HCT116 (cell line): Measurements from ENCODE around the gene PFN3. TPM values are rescaled to one million over a fixed set of nuclear protein-coding genes. Genes with fewer than 3 reads are reported as not detected.

Source experiments
- ATAC-seq: fragments of 200-7000 bp; cut with Tn5 transposase; 2 replicates; pipeline ENCODE4 v1.9.1; 2020; ENCODE audit warnings: mild to moderate bottlenecking, moderate library complexity
- BruUV-seq: library from RNA; stranded (reverse); fragments of 400-500 nt; replicated peaks from 2 replicates; lab custom pipeline; 2021; lab: Mats Ljungman, UMichigan
- CTCF ChIA-PET: fragments of 300-600 bp; sonication (Branson Sonifier 250); formaldehyde crosslinking; loops from one replicate; lab custom pipeline; 2021; ENCODE audit warnings: antibody characterized with exemption; lab: Charles Lee
- POLR2A ChIA-PET: fragments of 300-600, 350-600 bp; sonication (Branson Sonifier 250); formaldehyde crosslinking; loops from one replicate; lab custom pipeline; 2021; ENCODE audit warnings: antibody characterized with exemption; lab: Charles Lee
- RAD21 ChIA-PET, 2 experiments: fragments of 300-600 bp; sonication (Branson Sonifier 250); formaldehyde crosslinking; loops; one replicate each; lab custom pipeline; 2023; ENCODE audit warnings: low total read pairs in 2 of 2; ENCODE audit not compliant: uncharacterized antibody in 2 of 2, unreplicated experiment in 2 of 2, low non-redundant PET in 1 of 2; lab: Charles Lee
- DNase-seq: peaks from one replicate; pipeline ENCODE4 v3.0.0-alpha.2; 2010; ENCODE audit warnings: low read depth, low spot score
- H2AFZ ChIP-seq: fragments of 200-600 bp; shearing (Covaris generic), sonication (generic); 2 replicates; pipeline ENCODE4 v1.6.1; 2017; ENCODE audit warnings: low read depth, mixed run types, mixed read lengths, antibody characterized with exemption, low read length; ENCODE audit not compliant: poor library complexity, severe bottlenecking
- H3K27ac ChIP-seq: 2 replicates; pipeline ENCODE4 v1.5.1; 2012; ENCODE audit warnings: low read depth, low read length
- H3K27me3 ChIP-seq: fragments of 200-600 bp; sonication (generic); 2 replicates; pipeline ENCODE4 v1.6.1; 2016; ENCODE audit warnings: mixed run types, low read length, mixed read lengths; ENCODE audit not compliant: insufficient read depth
- H3K36me3 ChIP-seq, 2 experiments: fragments of 200-500 bp in 1 of 2; fragments of 200-600 bp in 1 of 2; sonication (Bioruptor generic) in 1 of 2; sonication (generic) in 1 of 2; 2 replicates each; pipeline versions ENCODE4 v1.5.1 to v1.6.1; 2014 to 2016; ENCODE audit warnings: low read length in 2 of 2, inconsistent platforms in 1 of 2, mixed read lengths in 1 of 2, mixed run types in 1 of 2; ENCODE audit not compliant: insufficient read depth in 2 of 2, control insufficient read depth in 1 of 2
- H3K4me1 ChIP-seq, 2 experiments: fragments of 200-600 bp in 1 of 2; sonication (generic) in 1 of 2; 2 replicates each; pipeline versions ENCODE4 v1.5.1 to v1.6.1; 2012 to 2017; ENCODE audit warnings: low read length in 2 of 2, inconsistent platforms in 1 of 2, mild to moderate bottlenecking in 1 of 2, mixed read lengths in 1 of 2, mixed run types in 1 of 2, moderate library complexity in 1 of 2; ENCODE audit not compliant: insufficient read depth in 2 of 2, control insufficient read depth in 1 of 2
- H3K4me2 ChIP-seq: fragments of 200-600 bp; sonication (generic); 2 replicates; pipeline ENCODE4 v1.6.1; 2017; ENCODE audit warnings: mixed run types, low read length, mixed read lengths
- H3K4me3 ChIP-seq, 2 experiments: fragments of 200-600 bp in 1 of 2; sonication (generic) in 1 of 2; replicated peaks in 1 of 2; 2 replicates each; pipeline ENCODE4 v1.5.1; 2011 to 2016; ENCODE audit warnings: low read length in 2 of 2, control low read depth in 1 of 2, low read depth in 1 of 2, mild to moderate bottlenecking in 1 of 2, mixed read lengths in 1 of 2, mixed run types in 1 of 2
- H3K79me2 ChIP-seq: fragments of 200-600 bp; sonication (generic); 2 replicates; pipeline ENCODE4 v1.6.1; 2017; ENCODE audit warnings: mild to moderate bottlenecking, mixed run types, low read length, moderate library complexity, mixed read lengths; ENCODE audit not compliant: insufficient read depth
- H3K9ac ChIP-seq: fragments of 200-600 bp; sonication (generic); 2 replicates; pipeline ENCODE4 v1.6.1; 2016; ENCODE audit warnings: low read length, mixed read lengths
- H3K9me2 ChIP-seq: fragments of 200-600 bp; sonication (generic), shearing (Covaris generic); 2 replicates; pipeline ENCODE4 v1.6.1; 2017; ENCODE audit warnings: mixed run types, mild to moderate bottlenecking, moderate library complexity; ENCODE audit not compliant: insufficient read depth
- H3K9me3 ChIP-seq, 2 experiments: fragments of 200-500 bp in 1 of 2; fragments of 200-600 bp in 1 of 2; sonication (Bioruptor generic) in 1 of 2; sonication (generic) in 1 of 2; 2 replicates each; pipeline ENCODE4 v1.6.1; 2014 to 2017; ENCODE audit warnings: low read length in 2 of 2, mixed read lengths in 2 of 2, inconsistent platforms in 1 of 2, low read depth in 1 of 2, mild to moderate bottlenecking in 1 of 2, mixed run types in 1 of 2, moderate library complexity in 1 of 2; ENCODE audit not compliant: control insufficient read depth in 1 of 2, insufficient read depth in 1 of 2
- H4K20me1 ChIP-seq: fragments of 200-600 bp; sonication (generic), shearing (Covaris generic); 2 replicates; pipeline ENCODE4 v1.6.1; 2017; ENCODE audit warnings: mixed run types, mild to moderate bottlenecking, moderate library complexity; ENCODE audit not compliant: insufficient read depth
- CTCF ChIP-seq, 3 experiments: fragments of 200-600 bp in 1 of 3; sonication (generic) in 1 of 3; IDR thresholded peaks in 2 of 3; conservative IDR thresholded peaks in 1 of 3; 2 replicates each; pipeline ENCODE4 v1.5.1; 2012 to 2017; ENCODE audit warnings: low read depth in 2 of 3, low read length in 2 of 3, antibody characterized with exemption in 1 of 3, borderline replicate concordance in 1 of 3, control low read depth in 1 of 3, mild to moderate bottlenecking in 1 of 3, mixed read lengths in 1 of 3, mixed run types in 1 of 3, moderate library complexity in 1 of 3; ENCODE audit not compliant: insufficient read depth in 1 of 3
- ELF1 ChIP-seq: IDR thresholded peaks from 2 replicates; pipeline ENCODE4 v1.6.1; 2012; ENCODE audit warnings: low read depth, borderline replicate concordance
- EZH2 ChIP-seq: fragments of 200-600 bp; sonication (generic); IDR thresholded peaks from 2 replicates; pipeline ENCODE4 v1.6.1; 2017; ENCODE audit warnings: antibody characterized with exemption, mixed run types
- FOSL1 ChIP-seq: IDR thresholded peaks from 2 replicates; pipeline ENCODE4 v1.6.1; 2012; ENCODE audit warnings: low read depth
- POLR2A ChIP-seq: IDR thresholded peaks from 2 replicates; pipeline ENCODE4 v1.7.0; 2011; ENCODE audit warnings: borderline replicate concordance; ENCODE audit not compliant: insufficient read depth, insufficient read length; ENCODE audit errors: extremely low read depth
- POLR2AphosphoS5 ChIP-seq: IDR thresholded peaks from 2 replicates; pipeline ENCODE4 v1.6.1; 2011; ENCODE audit warnings: mild to moderate bottlenecking, low read depth, low read length, moderate library complexity
- SIN3A ChIP-seq: IDR thresholded peaks from 2 replicates; pipeline ENCODE4 v1.6.1; 2012; ENCODE audit warnings: low read depth
- SRF ChIP-seq: IDR thresholded peaks from 2 replicates; pipeline ENCODE4 v1.6.1; 2012; ENCODE audit warnings: low read depth
- TCF7L2 ChIP-seq: IDR thresholded peaks from 2 replicates; pipeline ENCODE4 v1.7.0; 2011; ENCODE audit warnings: borderline replicate concordance, inconsistent platforms; ENCODE audit not compliant: insufficient read depth, insufficient read length; ENCODE audit errors: extremely low read depth
- ZFX ChIP-seq: fragments of 450-650 bp; IDR thresholded peaks from 2 replicates; pipeline ENCODE4 v1.6.1; 2017
- ZNF274 ChIP-seq: fragments of 200-500 bp; sonication (Bioruptor generic); IDR thresholded peaks from 2 replicates; pipeline ENCODE4 v1.6.1; 2014; ENCODE audit warnings: mild to moderate bottlenecking, low read depth, low read length, inconsistent platforms
- intact Hi-C: fragments of 100-400 bp; cut with micrococcal nuclease; formaldehyde crosslinking; loops from 2 replicates; pipeline ENCODE4 v1.10.0; 2022
- total RNA-seq: library from RNA; stranded (reverse); gene quantifications from one replicate; pipeline ENCODE4 v1.2.1, GENCODE V29; 2021; ENCODE audit not compliant: unreplicated experiment

Gene PFN3
- total RNA-seq, 1 experiment from 2014 or later, result not detected

- ATAC-seq (no peak), DNase-seq (no peak)
- Histone ChIP-seq H2AFZ (no peak overlapping the region), H3K79me2 (peaks cover 58% of the 10 kb centered on the region), H3K27ac (peak overlapping the region; percentile 19; the same call in 1 of the 2 replicates), H3K4me3 (no peak overlapping the region), H4K20me1 (peaks cover 3% of the 10 kb centered on the region; the same call in 1 of the 2 replicates), H3K9me3 (no peaks in the 10 kb centered on the region), H3K36me3 (peaks cover 0 to 17% of the 10 kb centered on the region in 2 experiments; a peak in 2 of 4 replicates), H3K9me2 (no peaks in the 10 kb centered on the region), H3K9ac (0 out of 2 replicates have a peak overlapping the region, but pooled peaks have one; percentile 8), H3K4me1 (peaks cover 9 to 47% of the 10 kb centered on the region in 2 experiments), H3K4me2 (no peak overlapping the region), H3K27me3 (no peaks in the 10 kb centered on the region)
- ChIA-PET RAD21 (no interaction called here), POLR2A (interaction anchor here (2.4 kb wide), 1 partner anchor 18 kb away, joined by 10 read pairs; the partner anchor contains the start of gene GRK6), CTCF (interaction anchor here (1.3 to 6.3 kb wide), 3 partner anchors 11 to 41 kb away, joined by 5 to 53 read pairs (median 24); no protein-coding TSS in a partner anchor)
- intact Hi-C loops, result no loop called here
- no TSS peak for BruUV-seq
- TF ChIP-seq POLR2AphosphoS5, result peak; percentile 46; the same call in 1 of the 2 replicates
- no peak for TF ChIP-seq ZFX
- TF ChIP-seq POLR2A, result peak; percentile 25
Measured at GRCh38 chr5:177444106-177445051, 43.9 kb upstream of the PFN3 start.

- H3K4me2 ChIP-seq, result no peak overlapping the region
- peaks cover 0 to 23% of the 10 kb centered on the region in 2 experiments; a peak in 2 of 4 replicates for H3K36me3 ChIP-seq
- H3K4me3 ChIP-seq, result no peak overlapping the region
- DNase-seq, result no peak
- H3K27me3 ChIP-seq, result no peaks in the 10 kb centered on the region
- BruUV-seq, result no TSS peak
- ATAC-seq, result no peak
- H3K9ac ChIP-seq, result no peak overlapping the region
- peaks cover 48% of the 10 kb centered on the region for H3K79me2 ChIP-seq
- H3K4me1 ChIP-seq, result peaks cover 4 to 37% of the 10 kb centered on the region in 2 experiments
- peaks cover 3% of the 10 kb centered on the region; the same call in 1 of the 2 replicates for H4K20me1 ChIP-seq
- H3K9me2 ChIP-seq, result no peaks in the 10 kb centered on the region
- no peaks in the 10 kb centered on the region for H3K9me3 ChIP-seq
- H2AFZ ChIP-seq, result no peak overlapping the region
- H3K27ac ChIP-seq, result peak overlapping the region; percentile 40; the same call in 1 of the 2 replicates
- ChIA-PET CTCF (interaction anchor here (1.3 to 5.2 kb wide), 2 partner anchors 12 to 39 kb away, joined by 5 to 24 read pairs; no protein-coding TSS in a partner anchor), RAD21 (no interaction called here), POLR2A (interaction anchor here (2.4 kb wide), 1 partner anchor 17 kb away, joined by 10 read pairs; the partner anchor contains the start of gene GRK6)
- intact Hi-C loops, result no loop called here
- TF ChIP-seq ZNF274 (no peak), FOSL1 (no peak), ELF1 (no peak), CTCF (IDR thresholded peaks at IDR 0.05 in 2 of 3, conservative IDR thresholded peaks at IDR 0.05 in 1 of 3; ENCODE audit: borderline replicate concordance in 1 of 3, insufficient read depth in 1 of 3, low read depth in 2 of 3, low read length in 2 of 3) (no peak), SIN3A (no peak), EZH2 (no peak), TCF7L2 (no peak), SRF (no peak)
Measured at GRCh38 chr5:177443144-177443983, 42.9 kb upstream of the PFN3 start.
